GM20431 (cell line): ENCODE results near the gene ZFC3H1.
"Not testable (repeated sequence)": the region's sequence is repeated elsewhere in the genome, so short reads cannot be mapped to it uniquely, and the experiment has no call there.

ENCODE experiments used
- in situ Hi-C: fragments of 300-500 bp; cut with MseI, MboI; formaldehyde crosslinking; loops from one replicate; pipeline ENCODE4 v1.15.0; 2020; ENCODE audit warnings: low sequenced_read_pairs; ENCODE audit not compliant: unreplicated experiment

ZFC3H1 gene

DNA sequence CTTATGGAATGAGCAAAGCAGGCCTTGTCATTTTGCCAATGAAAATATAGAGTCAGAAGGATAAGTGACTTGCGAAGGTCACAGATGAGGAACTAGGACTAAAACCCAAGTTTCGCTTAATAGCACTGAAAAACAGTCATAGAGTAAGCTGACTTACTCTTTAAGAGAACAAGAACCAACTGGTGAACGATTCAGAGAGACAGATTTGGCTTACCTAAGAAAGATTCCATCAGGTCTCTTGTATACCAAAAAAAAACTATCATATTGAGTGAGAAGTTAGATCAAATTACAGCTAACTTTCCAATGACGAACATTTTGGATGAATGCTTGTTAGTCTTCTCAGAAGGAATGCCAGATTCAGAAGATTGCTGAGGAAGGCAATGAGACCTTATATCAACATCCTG lies 74.2 kb downstream of the ZFC3H1 start:
- in situ Hi-C loops = no loop called here

DNA sequence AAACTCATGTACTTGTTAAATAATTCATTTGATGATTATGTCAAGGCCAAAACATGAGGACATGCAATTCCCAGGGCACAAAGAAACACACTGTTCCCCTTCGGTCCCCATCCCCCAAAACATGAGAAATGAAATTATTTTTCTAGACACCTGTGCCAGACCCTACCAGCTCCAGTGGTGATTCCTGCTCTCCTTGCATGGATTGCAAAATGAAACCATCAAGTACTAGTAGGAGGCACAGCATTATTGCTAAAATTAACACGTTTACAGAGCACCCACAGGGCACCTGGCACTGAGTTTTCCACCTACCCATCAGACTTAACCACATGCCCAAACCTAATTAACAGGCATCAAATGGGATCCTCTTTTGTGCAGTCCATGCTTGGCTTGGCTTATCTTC lies 76.6 kb downstream of the ZFC3H1 start:
- in situ Hi-C loops = no loop called here

DNA sequence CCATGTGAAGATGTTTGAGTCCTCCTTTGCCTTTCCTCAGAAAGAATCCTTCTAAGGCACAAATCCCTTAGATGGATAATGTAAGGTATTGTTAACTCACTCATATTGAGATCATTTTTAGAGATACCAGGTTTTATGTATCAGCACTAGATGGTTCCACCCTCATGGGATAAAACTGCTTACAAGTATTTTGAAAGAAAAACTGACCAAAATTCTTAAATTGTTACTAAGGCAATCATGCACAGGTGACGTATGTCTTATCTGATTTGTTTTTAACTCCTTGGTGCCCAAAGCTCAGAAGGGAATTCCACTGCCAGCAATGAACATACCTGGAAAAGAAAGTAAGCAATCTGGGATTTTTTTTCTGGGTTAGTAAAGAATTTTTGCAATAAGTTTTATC lies 78.4 kb downstream of the ZFC3H1 start:
- in situ Hi-C loops = no loop called here

DNA sequence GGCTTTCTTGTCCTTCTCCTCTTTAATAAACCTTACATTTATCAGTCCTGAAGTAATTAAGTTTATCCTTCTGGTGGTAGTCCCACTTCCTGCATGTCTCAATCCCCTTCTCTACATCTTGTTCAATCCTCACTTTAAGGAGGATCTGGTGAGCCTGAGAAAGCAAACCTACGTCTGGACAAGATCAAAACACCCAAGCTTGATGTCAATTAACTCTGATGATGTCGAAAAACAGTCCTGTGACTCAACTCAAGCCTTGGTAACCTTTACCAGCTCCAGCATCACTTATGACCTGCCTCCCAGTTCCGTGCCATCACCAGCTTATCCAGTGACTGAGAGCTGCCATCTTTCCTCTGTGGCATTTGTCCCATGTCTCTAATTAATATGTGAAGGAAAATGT lies 79.3 kb downstream of the ZFC3H1 start:
- in situ Hi-C loops = no loop called here

DNA sequence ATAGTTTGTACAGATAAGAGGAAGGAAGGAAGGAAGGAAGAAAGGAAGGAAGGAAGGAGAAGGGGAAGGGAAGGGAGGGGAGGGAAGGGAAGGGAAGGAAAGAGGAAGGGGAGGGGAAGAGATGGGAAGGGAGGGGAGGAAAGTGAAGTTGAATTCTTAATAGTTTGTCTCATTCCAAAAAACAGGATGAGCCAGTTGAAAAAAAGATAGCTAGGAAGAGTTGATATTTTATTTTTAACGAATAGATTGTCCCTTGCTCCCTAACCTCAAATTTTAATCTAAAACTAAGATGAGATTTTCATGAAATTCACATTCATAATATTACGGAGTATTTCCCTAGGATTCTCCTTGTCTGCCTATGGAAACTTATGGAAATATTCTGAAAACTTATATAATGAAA lies 80.7 kb downstream of the ZFC3H1 start:
- in situ Hi-C loops = no loop called here

DNA sequence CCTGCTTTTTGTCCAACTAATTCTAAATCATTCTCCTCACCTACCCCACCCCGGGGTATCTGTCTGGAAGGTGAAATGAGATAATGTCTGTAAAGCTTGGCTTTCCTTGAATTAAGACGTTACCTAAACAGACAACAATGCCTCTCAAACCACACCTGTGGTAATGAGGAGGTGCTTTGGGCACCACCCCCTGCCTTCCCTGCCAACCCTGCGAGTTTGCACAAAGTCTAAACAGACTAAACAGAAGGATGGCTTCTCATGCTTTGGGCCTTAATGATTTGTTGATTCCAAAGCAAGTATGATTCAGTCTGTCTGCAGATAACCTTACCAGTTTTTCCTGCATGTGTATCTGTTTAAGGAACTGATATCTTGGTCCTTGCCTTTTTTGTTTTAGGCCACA lies 82.4 kb downstream of the ZFC3H1 start:
- in situ Hi-C loops = no loop called here

DNA sequence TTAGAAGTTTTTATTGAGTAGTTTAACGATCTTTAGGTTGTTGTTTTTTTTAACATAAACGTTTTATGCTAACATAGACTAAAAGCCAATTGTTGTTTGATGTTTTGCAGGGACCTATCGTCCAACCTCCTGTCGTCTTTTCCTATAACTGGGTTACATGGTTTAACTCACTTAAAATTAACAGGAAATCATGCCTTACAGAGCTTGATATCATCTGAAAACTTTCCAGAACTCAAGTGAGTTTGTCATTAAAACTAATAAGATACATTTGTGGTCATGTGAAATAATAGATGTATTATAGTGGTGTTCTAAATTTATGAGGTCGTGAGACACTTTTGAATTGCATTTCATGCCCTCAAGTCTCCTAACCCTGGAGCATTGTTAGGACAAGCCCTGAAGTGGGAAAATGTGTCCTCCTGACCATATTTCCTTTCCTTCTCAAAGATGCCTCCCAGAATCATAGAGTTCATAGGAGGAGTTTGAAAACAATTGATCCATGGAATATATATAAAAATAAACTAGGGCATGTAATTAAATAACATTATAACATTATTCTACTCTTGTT lies 84.9 kb downstream of the ZFC3H1 start:
- in situ Hi-C loops = no loop called here

DNA sequence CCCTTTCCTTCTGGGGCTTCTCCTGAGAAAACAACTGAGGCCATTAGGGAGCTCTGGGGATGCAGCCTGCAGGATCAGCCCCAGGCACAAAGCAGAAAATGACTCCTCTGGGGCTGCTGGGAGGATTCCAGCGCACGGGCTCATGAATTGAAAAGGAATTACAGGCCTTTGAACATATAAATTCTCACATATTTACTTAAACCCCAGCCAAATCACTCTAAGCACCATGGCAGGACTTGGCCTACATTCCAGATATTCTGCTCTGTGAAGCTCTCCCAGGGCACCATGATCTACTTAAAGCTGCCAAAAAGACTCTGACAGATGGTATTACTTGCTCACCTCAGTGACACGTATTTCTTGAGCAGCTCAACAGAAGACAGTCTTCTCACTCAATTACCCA lies 87.2 kb downstream of the ZFC3H1 start:
- in situ Hi-C loops = no loop called here

DNA sequence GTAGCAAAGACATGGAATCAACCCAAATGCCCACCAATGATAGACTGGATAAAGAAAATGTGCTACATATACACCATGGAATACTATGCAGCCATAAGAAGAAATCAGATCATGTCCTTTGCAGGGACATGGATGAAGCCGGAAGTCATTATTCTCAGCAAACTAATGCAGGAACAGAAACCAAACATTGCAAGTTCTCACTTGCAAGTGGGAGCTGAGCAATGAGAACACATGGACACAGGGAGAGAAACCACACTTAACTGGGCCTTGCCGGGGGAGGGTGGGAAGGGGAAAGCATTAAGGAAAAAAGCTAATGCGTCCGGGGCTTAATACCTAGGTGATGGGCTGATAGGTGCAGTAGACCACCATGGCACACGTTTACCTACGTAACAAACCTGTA lies 93.8 kb downstream of the ZFC3H1 start:
- in situ Hi-C loops = not testable (repeated sequence)

DNA sequence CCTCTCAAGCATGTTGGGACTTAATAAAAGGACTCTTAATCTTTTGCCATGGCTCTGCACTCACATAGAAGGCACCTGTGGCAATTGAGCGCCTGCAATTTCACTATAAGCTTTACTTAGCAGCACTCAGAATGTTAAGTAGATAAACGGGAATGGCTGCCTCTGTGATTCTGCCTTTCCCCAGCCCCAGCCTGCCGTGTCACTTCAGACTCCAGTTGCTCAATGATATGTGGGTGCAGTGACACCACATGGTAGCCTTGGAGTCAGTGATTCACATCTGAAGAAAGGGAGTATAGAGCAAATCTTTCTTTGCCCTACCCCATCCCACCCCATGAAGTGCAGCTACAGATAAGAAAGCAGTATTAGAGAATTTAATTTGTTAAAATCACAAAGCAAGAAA lies 96.1 kb downstream of the ZFC3H1 start:
- in situ Hi-C loops = no loop called here

DNA sequence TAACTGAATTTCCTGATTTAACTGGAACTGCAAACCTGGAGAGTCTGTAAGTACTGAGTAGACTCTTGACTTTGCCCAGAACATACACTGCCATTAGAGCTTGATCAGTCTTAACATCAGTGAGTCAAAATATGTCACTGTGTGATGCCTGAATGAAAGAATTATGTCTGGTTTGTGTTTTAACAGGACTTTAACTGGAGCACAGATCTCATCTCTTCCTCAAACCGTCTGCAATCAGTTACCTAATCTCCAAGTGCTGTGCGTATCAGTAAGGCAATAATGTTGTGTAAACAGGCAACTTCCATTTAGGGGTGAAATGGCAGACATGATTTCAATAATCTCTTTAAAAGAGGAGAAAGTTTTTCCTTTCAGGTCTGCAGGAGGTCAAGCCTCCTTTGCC lies 97.0 kb downstream of the ZFC3H1 start:
- in situ Hi-C loops = no loop called here

DNA sequence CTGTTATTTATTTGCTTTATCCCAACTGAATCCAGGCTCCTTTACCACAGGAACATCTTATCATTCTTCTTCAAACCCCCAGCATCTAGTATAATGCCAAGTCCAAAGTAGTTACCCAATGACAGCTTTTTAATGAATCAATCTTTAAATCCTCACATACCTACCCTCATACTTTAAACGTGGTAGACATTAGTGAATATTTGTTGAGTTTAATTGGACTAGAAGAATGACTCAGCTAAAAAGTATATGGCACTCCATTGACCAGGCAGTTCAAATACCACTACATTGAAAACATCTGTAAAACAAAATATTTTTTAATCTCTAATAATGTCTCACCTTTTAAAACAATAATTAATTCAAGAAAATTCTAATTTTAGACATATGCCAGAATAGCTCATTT lies 98.1 kb downstream of the ZFC3H1 start:
- in situ Hi-C loops = no loop called here

DNA sequence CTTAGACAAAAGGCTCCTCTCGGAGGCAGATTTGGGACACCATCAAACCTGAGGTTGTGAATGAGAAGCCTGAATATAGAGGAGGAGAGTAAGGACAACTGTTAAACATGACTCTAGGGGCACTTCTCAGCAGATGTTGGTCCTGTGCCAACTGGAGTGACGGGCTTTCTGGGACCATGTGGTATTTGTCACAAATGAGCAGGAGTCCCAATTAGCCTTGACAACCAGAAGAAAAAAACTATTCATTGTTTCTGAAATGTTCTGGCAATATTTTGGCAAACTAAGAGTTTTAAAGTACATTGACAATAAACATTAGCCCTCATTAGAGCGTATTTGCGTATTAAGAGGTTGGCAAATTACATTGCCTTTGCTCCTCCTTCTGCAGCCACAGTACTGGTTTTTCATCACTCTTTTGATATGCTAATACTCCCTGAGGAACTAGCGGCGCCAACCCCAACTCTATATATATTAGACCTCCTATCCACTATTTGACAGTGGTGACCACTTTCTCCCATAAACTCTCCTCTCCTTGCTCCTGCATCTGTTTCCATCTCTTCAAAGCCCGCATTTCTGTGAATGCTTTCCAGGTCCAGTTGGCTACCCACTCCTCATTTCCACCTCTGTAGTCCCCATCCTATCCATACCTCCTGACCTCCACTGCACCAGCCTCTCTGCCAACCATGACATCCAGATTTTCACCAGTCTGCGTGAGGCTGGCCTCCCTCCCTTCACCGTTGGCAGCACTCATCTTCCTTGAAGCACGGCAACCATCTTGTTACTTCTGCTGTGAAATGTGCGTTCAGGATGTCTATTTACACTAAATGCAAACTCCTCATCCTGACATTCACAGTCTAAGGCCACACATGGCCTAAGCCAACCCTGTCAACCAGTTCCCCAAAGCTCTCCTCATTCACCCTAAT lies 100.7 kb downstream of the ZFC3H1 start:
- in situ Hi-C loops = no loop called here
